ENCODE results near the gene SLC2A6. TPM values are rescaled to one million over a fixed set of nuclear protein-coding genes. Genes with fewer than 3 reads are reported as not detected.
A peak's percentile ranks its signal among the peaks of the same experiment; 100 is the strongest.

The SLC2A6 gene
- total and polyA plus RNA-seq, 5 donors = 1.7 to 4.0 (median 3.6) TPM

- H3K9me3 ChIP-seq (ENCODE audit: control insufficient read depth, low read length) = peaks cover 1% of the 10 kb centered on the region
- intact Hi-C loops (cut with DNase I) = no loop called here
- H3K27ac ChIP-seq (ENCODE audit: low read length) = peak overlapping the region; percentile 53
- 44% methylated on average over 23 of the region's 23 CpGs for WGBS
- DNase-seq (peak; percentile 91 to 97 (median 95)), ATAC-seq (peak; percentile 81 to 86)
- H3K4me1 ChIP-seq (ENCODE audit: control insufficient read depth, insufficient read depth, low read length) = peaks cover 3% of the 10 kb centered on the region
- H3K27me3 ChIP-seq (ENCODE audit: control insufficient read depth, insufficient read depth) = no peaks in the 10 kb centered on the region
- H3K4me3 ChIP-seq (ENCODE audit: low read length) = no peak overlapping the region
These were observed 27.2 kb upstream of the SLC2A6 start for GRCh38 chr9:133505901-133506652.

- intact Hi-C loops (cut with DNase I) = no loop called here
- peak overlapping the region; percentile 28 for H3K27ac ChIP-seq (ENCODE audit: low read length)
These were observed 26.4 kb upstream of the SLC2A6 start for GRCh38 chr9:133505186-133505830.

GRCh38 chr9:133502112-133502511 lies 23.2 kb upstream of the SLC2A6 start:
- 100% methylated on average over 1 of the region's 1 CpG for WGBS
- ATAC-seq (no peak), DNase-seq (no peak)
- Histone ChIP-seq H3K27ac (ENCODE audit: low read length) (no peak overlapping the region), H3K27me3 (ENCODE audit: control insufficient read depth, insufficient read depth) (no peaks in the 10 kb centered on the region), H3K4me1 (ENCODE audit: control insufficient read depth, insufficient read depth, low read length) (peaks cover 3% of the 10 kb centered on the region), H3K9me3 (ENCODE audit: control insufficient read depth, low read length) (peaks cover 1% of the 10 kb centered on the region), H3K4me3 (ENCODE audit: low read length) (no peak overlapping the region)
- intact Hi-C loops (cut with DNase I) = no loop called here

More at GRCh38 chr9:133505186-133505830, 26.4 kb upstream of the SLC2A6 start:
- peaks cover 3% of the 10 kb centered on the region for H3K4me1 ChIP-seq (ENCODE audit: control insufficient read depth, insufficient read depth, low read length)
- DNase-seq (peak; percentile 39 to 61 (median 57)), ATAC-seq (peak; percentile 7 to 38)
- no peak overlapping the region for H3K4me3 ChIP-seq (ENCODE audit: low read length)
- no peaks in the 10 kb centered on the region for H3K27me3 ChIP-seq (ENCODE audit: control insufficient read depth, insufficient read depth)
- WGBS = 73% methylated on average over 13 of the region's 13 CpGs
- H3K9me3 ChIP-seq (ENCODE audit: control insufficient read depth, low read length) = peaks cover 1% of the 10 kb centered on the region

- ATAC-seq (no peak), DNase-seq (peak in 2 of 3 donors; percentile 26 to 50)
- intact Hi-C loops (cut with DNase I) = no loop called here
- WGBS = 79% methylated on average over 12 of the region's 12 CpGs
- Histone ChIP-seq H3K27me3 (ENCODE audit: control insufficient read depth, insufficient read depth) (no peaks in the 10 kb centered on the region), H3K9me3 (ENCODE audit: control insufficient read depth, low read length) (peaks cover 1% of the 10 kb centered on the region), H3K4me1 (ENCODE audit: control insufficient read depth, insufficient read depth, low read length) (peaks cover 3% of the 10 kb centered on the region), H3K4me3 (ENCODE audit: low read length) (no peak overlapping the region), H3K27ac (ENCODE audit: low read length) (no peak overlapping the region)
These were observed 21.0 kb upstream of the SLC2A6 start for GRCh38 chr9:133499892-133500270.

GRCh38 chr9:133499132-133499891 lies 20.4 kb upstream of the SLC2A6 start:
- H3K27me3 ChIP-seq (ENCODE audit: control insufficient read depth, insufficient read depth) = no peaks in the 10 kb centered on the region
- ATAC-seq = peak; percentile 70 to 76

GRCh38 chr9:133496861-133497842 lies 18.3 kb upstream of the SLC2A6 start:
- ATAC-seq (peak; percentile 7 to 14), DNase-seq (peak; percentile 66 to 88 (median 82))
- Histone ChIP-seq H3K9me3 (ENCODE audit: control insufficient read depth, low read length) (peaks cover 1% of the 10 kb centered on the region), H3K4me1 (ENCODE audit: control insufficient read depth, insufficient read depth, low read length) (peaks cover 10% of the 10 kb centered on the region), H3K4me3 (ENCODE audit: low read length) (no peak overlapping the region), H3K27me3 (ENCODE audit: control insufficient read depth, insufficient read depth) (no peaks in the 10 kb centered on the region), H3K27ac (ENCODE audit: low read length) (no peak overlapping the region)
- intact Hi-C loops (cut with DNase I) = no loop called here
- 61% methylated on average over 35 of the region's 35 CpGs for WGBS

More at GRCh38 chr9:133499132-133499891, 20.4 kb upstream of the SLC2A6 start:
- Histone ChIP-seq H3K4me1 (ENCODE audit: control insufficient read depth, insufficient read depth, low read length) (peaks cover 3% of the 10 kb centered on the region), H3K4me3 (ENCODE audit: low read length) (no peak overlapping the region), H3K27ac (ENCODE audit: low read length) (peak overlapping the region; percentile 3), H3K9me3 (ENCODE audit: control insufficient read depth, low read length) (peaks cover 1% of the 10 kb centered on the region)
- intact Hi-C loops (cut with DNase I) = no loop called here
- peak; percentile 61 to 82 (median 80) for DNase-seq
- 55% methylated on average over 19 of the region's 19 CpGs for WGBS

- H3K4me1 ChIP-seq (ENCODE audit: control insufficient read depth, insufficient read depth, low read length) = peaks cover 12% of the 10 kb centered on the region
- intact Hi-C loops (cut with DNase I) = no loop called here
- no peaks in the 10 kb centered on the region for H3K27me3 ChIP-seq (ENCODE audit: control insufficient read depth, insufficient read depth)
- ATAC-seq (no peak), DNase-seq (peak in 2 of 3 donors; percentile 15 to 39)
- H3K4me3 ChIP-seq (ENCODE audit: low read length) = no peak overlapping the region
- no peak overlapping the region for H3K27ac ChIP-seq (ENCODE audit: low read length)
- 92% methylated on average over 24 of the region's 24 CpGs for WGBS
- no peaks in the 10 kb centered on the region for H3K9me3 ChIP-seq (ENCODE audit: control insufficient read depth, low read length)
These were observed 16.7 kb upstream of the SLC2A6 start for GRCh38 chr9:133495327-133496293.

- Histone ChIP-seq H3K27me3 (ENCODE audit: control insufficient read depth, insufficient read depth) (no peaks in the 10 kb centered on the region), H3K9me3 (ENCODE audit: control insufficient read depth, low read length) (no peaks in the 10 kb centered on the region)
These were observed 15.9 kb upstream of the SLC2A6 start for GRCh38 chr9:133494636-133495326.

More at GRCh38 chr9:133494636-133495326, 15.9 kb upstream of the SLC2A6 start:
- DNase-seq (peak; percentile 71 to 92 (median 87)), ATAC-seq (peak; percentile 52 to 69)
- H3K4me1 ChIP-seq (ENCODE audit: control insufficient read depth, insufficient read depth, low read length) = peaks cover 12% of the 10 kb centered on the region
- intact Hi-C loops (cut with DNase I) = no loop called here
- 57% methylated on average over 24 of the region's 24 CpGs for WGBS
- no peak overlapping the region for H3K27ac ChIP-seq (ENCODE audit: low read length)
- H3K4me3 ChIP-seq (ENCODE audit: low read length) = no peak overlapping the region
